ENCODE measurements around the gene DPP3.
A peak's percentile ranks its signal among the peaks of the same experiment; 100 is the strongest.

The DPP3 gene

GRCh38 chr11:66467756-66468155, 12.5 kb upstream of the DPP3 start:
- TF ChIP-seq CTCF (IDR thresholded peaks at IDR 0.05; ENCODE audit: poor library complexity, severe bottlenecking): no peak
- DNase-seq (ENCODE audit: low spot score) (no peak), ATAC-seq (ENCODE audit: low read depth) (no peak)
- Histone ChIP-seq H3K4me3 (ENCODE audit: severe bottlenecking) (peak overlapping the region; percentile 85), H3K36me3 (ENCODE audit: low read depth) (peaks cover 11% of the 10 kb centered on the region), H3K4me1 (ENCODE audit: insufficient read depth, poor library complexity, severe bottlenecking) (no peaks in the 10 kb centered on the region), H3K27ac (ENCODE audit: poor library complexity, severe bottlenecking) (no peak overlapping the region), H3K27me3 (ENCODE audit: insufficient read depth, poor library complexity, severe bottlenecking) (no peaks in the 10 kb centered on the region), H3K9me3 (ENCODE audit: severe bottlenecking) (no peaks in the 10 kb centered on the region)

- Histone ChIP-seq H3K27me3 (ENCODE audit: insufficient read depth, poor library complexity, severe bottlenecking) (no peaks in the 10 kb centered on the region), H3K9me3 (ENCODE audit: severe bottlenecking) (no peaks in the 10 kb centered on the region), H3K4me3 (ENCODE audit: severe bottlenecking) (no peak overlapping the region), H3K4me1 (ENCODE audit: insufficient read depth, poor library complexity, severe bottlenecking) (no peaks in the 10 kb centered on the region), H3K36me3 (ENCODE audit: low read depth) (peaks cover 20% of the 10 kb centered on the region), H3K27ac (ENCODE audit: poor library complexity, severe bottlenecking) (no peak overlapping the region)
- TF ChIP-seq CTCF (IDR thresholded peaks at IDR 0.05; ENCODE audit: poor library complexity, severe bottlenecking): no peak
- ATAC-seq (ENCODE audit: low read depth) (no peak), DNase-seq (ENCODE audit: low spot score) (no peak)
These were observed 11.5 kb upstream of the DPP3 start for GRCh38 chr11:66468691-66469090.

GRCh38 chr11:66469441-66469840, 10.8 kb upstream of the DPP3 start:
- ATAC-seq (ENCODE audit: low read depth) (no peak), DNase-seq (ENCODE audit: low spot score) (no peak)
- TF ChIP-seq CTCF (IDR thresholded peaks at IDR 0.05; ENCODE audit: poor library complexity, severe bottlenecking): no peak
- no peaks in the 10 kb centered on the region for H3K4me1 ChIP-seq (ENCODE audit: insufficient read depth, poor library complexity, severe bottlenecking)
- H3K4me3 ChIP-seq (ENCODE audit: severe bottlenecking): no peak overlapping the region
- no peak overlapping the region for H3K27ac ChIP-seq (ENCODE audit: poor library complexity, severe bottlenecking)
- no peaks in the 10 kb centered on the region for H3K27me3 ChIP-seq (ENCODE audit: insufficient read depth, poor library complexity, severe bottlenecking)
- H3K36me3 ChIP-seq (ENCODE audit: low read depth): peaks cover 20% of the 10 kb centered on the region
- no peaks in the 10 kb centered on the region for H3K9me3 ChIP-seq (ENCODE audit: severe bottlenecking)

- Histone ChIP-seq H3K27ac (ENCODE audit: poor library complexity, severe bottlenecking) (no peak overlapping the region), H3K27me3 (ENCODE audit: insufficient read depth, poor library complexity, severe bottlenecking) (no peaks in the 10 kb centered on the region), H3K36me3 (ENCODE audit: low read depth) (peaks cover 20% of the 10 kb centered on the region), H3K4me3 (ENCODE audit: severe bottlenecking) (no peak overlapping the region), H3K9me3 (ENCODE audit: severe bottlenecking) (no peaks in the 10 kb centered on the region), H3K4me1 (ENCODE audit: insufficient read depth, poor library complexity, severe bottlenecking) (no peaks in the 10 kb centered on the region)
- ATAC-seq (ENCODE audit: low read depth) (no peak), DNase-seq (ENCODE audit: low spot score) (no peak)
- TF ChIP-seq CTCF (IDR thresholded peaks at IDR 0.05; ENCODE audit: poor library complexity, severe bottlenecking): no peak
These were observed 10.2 kb upstream of the DPP3 start for GRCh38 chr11:66470015-66470414.

- H3K9me3 ChIP-seq (ENCODE audit: severe bottlenecking): no peaks in the 10 kb centered on the region
- H3K4me3 ChIP-seq (ENCODE audit: severe bottlenecking): no peak overlapping the region
- TF ChIP-seq CTCF (IDR thresholded peaks at IDR 0.05; ENCODE audit: poor library complexity, severe bottlenecking): no peak
- DNase-seq (ENCODE audit: low spot score) (no peak), ATAC-seq (ENCODE audit: low read depth) (no peak)
- no peak overlapping the region for H3K27ac ChIP-seq (ENCODE audit: poor library complexity, severe bottlenecking)
- H3K4me1 ChIP-seq (ENCODE audit: insufficient read depth, poor library complexity, severe bottlenecking): no peaks in the 10 kb centered on the region
- peaks cover 20% of the 10 kb centered on the region for H3K36me3 ChIP-seq (ENCODE audit: low read depth)
- H3K27me3 ChIP-seq (ENCODE audit: insufficient read depth, poor library complexity, severe bottlenecking): no peaks in the 10 kb centered on the region
These were observed 9.1 kb upstream of the DPP3 start for GRCh38 chr11:66471142-66471541.

All from RWPE2 (cell line).